ENCODE measurements around the gene SEC22C.

GRCh38 chr3:42525736-42526345 lies 55.9 kb downstream of the SEC22C start:
- TF ChIP-seq, protein P1, sequence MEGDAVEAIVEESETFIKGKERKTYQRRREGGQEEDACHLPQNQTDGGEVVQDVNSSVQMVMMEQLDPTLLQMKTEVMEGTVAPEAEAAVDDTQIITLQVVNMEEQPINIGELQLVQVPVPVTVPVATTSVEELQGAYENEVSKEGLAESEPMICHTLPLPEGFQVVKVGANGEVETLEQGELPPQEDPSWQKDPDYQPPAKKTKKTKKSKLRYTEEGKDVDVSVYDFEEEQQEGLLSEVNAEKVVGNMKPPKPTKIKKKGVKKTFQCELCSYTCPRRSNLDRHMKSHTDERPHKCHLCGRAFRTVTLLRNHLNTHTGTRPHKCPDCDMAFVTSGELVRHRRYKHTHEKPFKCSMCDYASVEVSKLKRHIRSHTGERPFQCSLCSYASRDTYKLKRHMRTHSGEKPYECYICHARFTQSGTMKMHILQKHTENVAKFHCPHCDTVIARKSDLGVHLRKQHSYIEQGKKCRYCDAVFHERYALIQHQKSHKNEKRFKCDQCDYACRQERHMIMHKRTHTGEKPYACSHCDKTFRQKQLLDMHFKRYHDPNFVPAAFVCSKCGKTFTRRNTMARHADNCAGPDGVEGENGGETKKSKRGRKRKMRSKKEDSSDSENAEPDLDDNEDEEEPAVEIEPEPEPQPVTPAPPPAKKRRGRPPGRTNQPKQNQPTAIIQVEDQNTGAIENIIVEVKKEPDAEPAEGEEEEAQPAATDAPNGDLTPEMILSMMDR (conservative IDR thresholded peaks at IDR 0.05; ENCODE audit: low read depth, low read length), result no peak
- TF ChIP-seq SMC3 (IDR thresholded peaks at IDR 0.05; ENCODE audit: low read depth, low read length), result no peak
- no peak for TF ChIP-seq MAZ (IDR thresholded peaks at IDR 0.05; ENCODE audit: borderline replicate concordance, low read depth, low read length)
- no peak for TF ChIP-seq POLR2A (IDR thresholded peaks at IDR 0.05; ENCODE audit: low read depth, low read length)
- TF ChIP-seq RCOR1 (IDR thresholded peaks at IDR 0.05; ENCODE audit: insufficient replicate concordance, low read length), result no peak
- TF ChIP-seq MAFK (IDR thresholded peaks at IDR 0.05; ENCODE audit: low read depth, low read length), result no peak
- TF ChIP-seq NFE2L2 (IDR thresholded peaks at IDR 0.05; ENCODE audit: low read depth, low read length), result no peak

Measured in IMR-90 (cell line).